ENCODE data around the gene SEZ6. TPM values are rescaled to one million over a fixed set of nuclear protein-coding genes. Genes with fewer than 3 reads are reported as not detected.

SEZ6 gene
- total RNA-seq, 2 donors from 2014 or later: 0.20 TPM; not detected in 1

- peaks cover 33% of the 10 kb centered on the region for H3K27me3 Mint-ChIP-seq (ENCODE audit: insufficient read depth)
- Histone ChIP-seq H3K27me3 (ENCODE audit: control insufficient read depth, insufficient read depth, low read length, poor library complexity, severe bottlenecking) (peaks cover 29% of the 10 kb centered on the region), H3K4me3 (ENCODE audit: low read length) (no peak overlapping the region), H3K36me3 (ENCODE audit: control insufficient read depth, insufficient read depth, low read length) (no peaks in the 10 kb centered on the region), H3K27ac (ENCODE audit: low read depth, low read length) (no peak overlapping the region), H3K9me3 (ENCODE audit: control insufficient read depth, low read length) (no peaks in the 10 kb centered on the region), H3K4me1 (ENCODE audit: control insufficient read depth, insufficient read depth, low read length) (peaks cover 14% of the 10 kb centered on the region), H3K9ac (ENCODE audit: extremely low read depth, low read length, poor library complexity, severe bottlenecking) (no peak overlapping the region)
- H3K27ac Mint-ChIP-seq: no peak overlapping the region
- H3K4me3 Mint-ChIP-seq: no peak overlapping the region
- H3K36me3 Mint-ChIP-seq (ENCODE audit: low read depth): no peaks in the 10 kb centered on the region
- H3K4me1 Mint-ChIP-seq: peaks cover 22% of the 10 kb centered on the region
- DNase-seq: no peak
- TF ChIP-seq, protein P1, sequence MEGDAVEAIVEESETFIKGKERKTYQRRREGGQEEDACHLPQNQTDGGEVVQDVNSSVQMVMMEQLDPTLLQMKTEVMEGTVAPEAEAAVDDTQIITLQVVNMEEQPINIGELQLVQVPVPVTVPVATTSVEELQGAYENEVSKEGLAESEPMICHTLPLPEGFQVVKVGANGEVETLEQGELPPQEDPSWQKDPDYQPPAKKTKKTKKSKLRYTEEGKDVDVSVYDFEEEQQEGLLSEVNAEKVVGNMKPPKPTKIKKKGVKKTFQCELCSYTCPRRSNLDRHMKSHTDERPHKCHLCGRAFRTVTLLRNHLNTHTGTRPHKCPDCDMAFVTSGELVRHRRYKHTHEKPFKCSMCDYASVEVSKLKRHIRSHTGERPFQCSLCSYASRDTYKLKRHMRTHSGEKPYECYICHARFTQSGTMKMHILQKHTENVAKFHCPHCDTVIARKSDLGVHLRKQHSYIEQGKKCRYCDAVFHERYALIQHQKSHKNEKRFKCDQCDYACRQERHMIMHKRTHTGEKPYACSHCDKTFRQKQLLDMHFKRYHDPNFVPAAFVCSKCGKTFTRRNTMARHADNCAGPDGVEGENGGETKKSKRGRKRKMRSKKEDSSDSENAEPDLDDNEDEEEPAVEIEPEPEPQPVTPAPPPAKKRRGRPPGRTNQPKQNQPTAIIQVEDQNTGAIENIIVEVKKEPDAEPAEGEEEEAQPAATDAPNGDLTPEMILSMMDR (conservative IDR thresholded peaks at IDR 0.05): no peak
- peaks cover 2% of the 10 kb centered on the region for H3K9me3 Mint-ChIP-seq
Observed at GRCh38 chr17:28989028-28989427, 16.8 kb downstream of the SEZ6 start.

- no peaks in the 10 kb centered on the region for H3K36me3 Mint-ChIP-seq (ENCODE audit: low read depth)
- peaks cover 29% of the 10 kb centered on the region for H3K27me3 ChIP-seq (ENCODE audit: control insufficient read depth, insufficient read depth, low read length, poor library complexity, severe bottlenecking)
- WGBS, 2 experiments (ENCODE audit: insufficient coverage in 1 of 2, insufficient read length in 1 of 2): 95% methylated on average over 1 of the region's 1 CpG; no CpG with 5 or more reads in 1 of the 2 experiments
- H3K4me1 Mint-ChIP-seq: peaks cover 26% of the 10 kb centered on the region
- H3K9ac ChIP-seq (ENCODE audit: extremely low read depth, low read length, poor library complexity, severe bottlenecking): no peak overlapping the region
- TF ChIP-seq, protein P1 (conservative IDR thresholded peaks at IDR 0.05): no peak
- H3K27me3 Mint-ChIP-seq (ENCODE audit: insufficient read depth): peaks cover 36% of the 10 kb centered on the region
- no peak overlapping the region for H3K4me3 ChIP-seq (ENCODE audit: low read length)
- H3K27ac ChIP-seq (ENCODE audit: low read depth, low read length): no peak overlapping the region
- peaks cover 2% of the 10 kb centered on the region for H3K9me3 Mint-ChIP-seq
- peaks cover 18% of the 10 kb centered on the region for H3K4me1 ChIP-seq (ENCODE audit: control insufficient read depth, insufficient read depth, low read length)
- H3K9me3 ChIP-seq (ENCODE audit: control insufficient read depth, low read length): no peaks in the 10 kb centered on the region
- H3K27ac Mint-ChIP-seq: no peak overlapping the region
- DNase-seq: no peak
- no peak overlapping the region for H3K4me3 Mint-ChIP-seq
- H3K36me3 ChIP-seq (ENCODE audit: control insufficient read depth, insufficient read depth, low read length): no peaks in the 10 kb centered on the region
Observed at GRCh38 chr17:28988475-28988874, 17.4 kb downstream of the SEZ6 start.

DNA sequence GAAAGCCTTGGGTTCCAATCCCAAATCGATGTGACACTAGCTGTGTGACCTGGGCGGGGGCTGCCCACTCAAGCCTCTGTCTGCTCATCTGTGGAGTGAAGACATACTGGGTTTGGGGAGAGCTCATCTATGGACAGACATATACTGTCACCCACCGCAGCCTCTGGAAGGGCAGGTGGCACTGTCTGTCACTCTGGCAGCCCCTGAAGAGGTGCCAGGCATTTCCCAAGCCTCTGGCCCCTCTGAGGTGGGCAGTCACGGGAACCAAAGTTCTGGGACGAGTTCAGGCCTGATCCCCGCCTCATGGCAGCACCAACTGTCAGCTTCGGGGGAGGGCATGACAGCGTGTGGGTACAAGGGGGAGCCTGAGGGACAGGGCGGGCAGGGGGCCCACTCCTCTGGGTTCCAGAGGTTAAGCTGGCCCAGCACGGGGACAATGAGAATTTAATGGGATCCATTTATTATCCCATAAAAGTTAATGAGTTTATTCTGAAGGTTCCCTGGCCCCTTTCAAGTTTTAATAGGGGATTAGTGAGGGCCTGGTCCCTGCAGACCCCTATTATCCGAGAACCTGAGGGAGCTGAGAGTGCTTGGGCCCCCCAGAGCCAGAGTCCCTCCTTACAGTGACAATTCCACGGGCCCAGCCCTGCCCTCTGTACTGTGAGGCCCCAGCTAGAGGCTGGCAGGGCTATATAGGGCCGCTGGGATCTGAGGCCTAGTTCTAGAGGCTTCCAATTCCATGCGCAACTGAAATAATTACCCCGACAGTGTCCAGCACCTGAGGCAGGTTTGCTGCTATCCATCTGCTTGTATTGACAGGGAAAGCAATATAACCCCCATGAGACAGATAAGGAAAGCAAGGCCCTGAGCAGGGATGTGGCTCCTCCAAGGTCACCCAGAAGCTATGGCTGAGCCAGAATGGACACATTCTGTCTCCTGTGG lies 18.8 kb downstream of the SEZ6 start:
- no peaks in the 10 kb centered on the region for H3K9me3 ChIP-seq (ENCODE audit: control insufficient read depth, low read length)
- peaks cover 43% of the 10 kb centered on the region for H3K27me3 Mint-ChIP-seq (ENCODE audit: insufficient read depth)
- H3K27ac Mint-ChIP-seq: no peak overlapping the region
- TF ChIP-seq, protein P1 (conservative IDR thresholded peaks at IDR 0.05): no peak
- H3K4me1 Mint-ChIP-seq: peaks cover 33% of the 10 kb centered on the region
- DNase-seq: no peak
- H3K27ac ChIP-seq (ENCODE audit: low read depth, low read length): no peak overlapping the region
- H3K27me3 ChIP-seq (ENCODE audit: control insufficient read depth, insufficient read depth, low read length, poor library complexity, severe bottlenecking): peaks cover 29% of the 10 kb centered on the region
- no peaks in the 10 kb centered on the region for H3K36me3 ChIP-seq (ENCODE audit: control insufficient read depth, insufficient read depth, low read length)
- H3K9ac ChIP-seq (ENCODE audit: extremely low read depth, low read length, poor library complexity, severe bottlenecking): no peak overlapping the region
- H3K4me3 Mint-ChIP-seq: no peak overlapping the region
- H3K4me1 ChIP-seq (ENCODE audit: control insufficient read depth, insufficient read depth, low read length): peaks cover 22% of the 10 kb centered on the region
- no peak overlapping the region for H3K4me3 ChIP-seq (ENCODE audit: low read length)
- 80 to 89% methylated on average over 8 to 15 of the region's 15 CpGs for WGBS, 2 experiments (ENCODE audit: insufficient coverage in 1 of 2, insufficient read length in 1 of 2)
- peaks cover 2% of the 10 kb centered on the region for H3K9me3 Mint-ChIP-seq
- H3K36me3 Mint-ChIP-seq (ENCODE audit: low read depth): no peaks in the 10 kb centered on the region

Measured in endodermal cell (in vitro differentiated cells).